Lower leg skin (tissue), 4 donors: ENCODE data around the gene MAP1LC3B. TPM values are rescaled to one million over a fixed set of nuclear protein-coding genes. Genes with fewer than 3 reads are reported as not detected.

Experiments
- DNase-seq, 2 donors: peaks; one replicate each; pipeline ENCODE4 v3.0.0-alpha.2; 2019; ENCODE audit warnings: low spot score in 2 of 2
- H3K4me3 ChIP-seq: fragments of 200-600 bp; sonication (generic); 2 replicates; pipeline ENCODE4 v1.5.1; 2017; ENCODE audit warnings: mild to moderate bottlenecking, low read depth; ENCODE audit not compliant: poor library complexity, severe bottlenecking
- POLR2A ChIP-seq, 2 donors: fragments of 450-650 bp; IDR thresholded peaks; one replicate each; pipeline ENCODE4 v1.6.1; 2016 to 2017; ENCODE audit warnings: antibody characterized with exemption in 2 of 2, mild to moderate bottlenecking in 1 of 2, moderate library complexity in 1 of 2
- WGBS, 2 donors: methylation state at CpG; one replicate each; pipeline ENCODE4 v1.1.5; 2018; 5-methylcytosine and 5-hydroxymethylcytosine counted together
- intact Hi-C: fragments of 100-400 bp; cut with DNase I; formaldehyde crosslinking; loops from one replicate; pipeline ENCODE4 v1.15.0; 2023; ENCODE audit warnings: low total_unique reads
- total RNA-seq, 4 donors: library from RNA; depleted of rRNA; stranded (reverse); fragments of >200 nt; gene quantifications; one replicate each; pipeline ENCODE4 v1.1.0, GENCODE V29; 2016
- TF ChIP-seq, protein P1 (sequence below), 3 donors: fragments of 450-650 bp; IDR thresholded peaks; one replicate each; pipeline ENCODE4 v1.5.1; 2016; ENCODE audit warnings: antibody characterized with exemption in 3 of 3, mild to moderate bottlenecking in 3 of 3, moderate library complexity in 2 of 3

The MAP1LC3B gene
- total RNA-seq, 4 donors from 2014 or later: 73.8 to 76.4 (median 74.5) TPM

- DNase-seq: no peak
- H3K4me3 ChIP-seq: no peak overlapping the region
- intact Hi-C loops: no loop called here
- 92 to 94% methylated on average over 17 of the region's 17 CpGs for WGBS, 2 donors
- TF ChIP-seq, protein P1, sequence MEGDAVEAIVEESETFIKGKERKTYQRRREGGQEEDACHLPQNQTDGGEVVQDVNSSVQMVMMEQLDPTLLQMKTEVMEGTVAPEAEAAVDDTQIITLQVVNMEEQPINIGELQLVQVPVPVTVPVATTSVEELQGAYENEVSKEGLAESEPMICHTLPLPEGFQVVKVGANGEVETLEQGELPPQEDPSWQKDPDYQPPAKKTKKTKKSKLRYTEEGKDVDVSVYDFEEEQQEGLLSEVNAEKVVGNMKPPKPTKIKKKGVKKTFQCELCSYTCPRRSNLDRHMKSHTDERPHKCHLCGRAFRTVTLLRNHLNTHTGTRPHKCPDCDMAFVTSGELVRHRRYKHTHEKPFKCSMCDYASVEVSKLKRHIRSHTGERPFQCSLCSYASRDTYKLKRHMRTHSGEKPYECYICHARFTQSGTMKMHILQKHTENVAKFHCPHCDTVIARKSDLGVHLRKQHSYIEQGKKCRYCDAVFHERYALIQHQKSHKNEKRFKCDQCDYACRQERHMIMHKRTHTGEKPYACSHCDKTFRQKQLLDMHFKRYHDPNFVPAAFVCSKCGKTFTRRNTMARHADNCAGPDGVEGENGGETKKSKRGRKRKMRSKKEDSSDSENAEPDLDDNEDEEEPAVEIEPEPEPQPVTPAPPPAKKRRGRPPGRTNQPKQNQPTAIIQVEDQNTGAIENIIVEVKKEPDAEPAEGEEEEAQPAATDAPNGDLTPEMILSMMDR (IDR thresholded peaks at IDR 0.05): no peak
- no peak for TF ChIP-seq POLR2A (IDR thresholded peaks at IDR 0.05)
Measured at GRCh38 chr16:87437911-87438610, 45.9 kb downstream of the MAP1LC3B start.

GRCh38 chr16:87438611-87438985, 46.5 kb downstream of the MAP1LC3B start:
- intact Hi-C loops: no loop called here
- H3K4me3 ChIP-seq: no peak overlapping the region
- no peak for DNase-seq
- WGBS, 2 donors: 91% methylated on average over 9 of the region's 9 CpGs
- no peak for TF ChIP-seq POLR2A (IDR thresholded peaks at IDR 0.05)
- TF ChIP-seq, protein P1 (IDR thresholded peaks at IDR 0.05): no peak

DNA sequence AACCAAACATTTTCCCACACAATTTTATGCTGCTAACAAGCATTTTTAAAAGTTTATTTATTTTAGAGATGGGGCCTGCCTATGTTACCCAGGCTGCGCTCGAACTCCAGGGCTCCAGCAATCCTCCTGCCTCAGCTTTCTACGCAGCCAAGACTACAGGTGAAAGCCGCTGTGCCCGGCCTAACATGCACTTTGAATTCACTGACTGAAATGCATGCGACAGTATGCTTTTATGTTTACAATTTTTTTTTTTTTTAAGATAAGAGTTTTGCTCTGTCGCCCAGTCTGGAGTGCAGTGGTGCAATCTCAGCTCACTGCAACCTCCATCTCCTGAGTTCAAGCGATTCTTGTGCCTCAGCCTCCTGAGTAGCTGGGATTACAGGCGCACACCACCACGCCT, 47.8 kb downstream of the MAP1LC3B start:
- no peak overlapping the region for H3K4me3 ChIP-seq
- no peak for TF ChIP-seq POLR2A (IDR thresholded peaks at IDR 0.05)
- TF ChIP-seq, protein P1 (IDR thresholded peaks at IDR 0.05): no peak
- no peak for DNase-seq
- 97 to 98% methylated on average over 10 of the region's 10 CpGs for WGBS, 2 donors
- intact Hi-C loops: no loop called here

DNA sequence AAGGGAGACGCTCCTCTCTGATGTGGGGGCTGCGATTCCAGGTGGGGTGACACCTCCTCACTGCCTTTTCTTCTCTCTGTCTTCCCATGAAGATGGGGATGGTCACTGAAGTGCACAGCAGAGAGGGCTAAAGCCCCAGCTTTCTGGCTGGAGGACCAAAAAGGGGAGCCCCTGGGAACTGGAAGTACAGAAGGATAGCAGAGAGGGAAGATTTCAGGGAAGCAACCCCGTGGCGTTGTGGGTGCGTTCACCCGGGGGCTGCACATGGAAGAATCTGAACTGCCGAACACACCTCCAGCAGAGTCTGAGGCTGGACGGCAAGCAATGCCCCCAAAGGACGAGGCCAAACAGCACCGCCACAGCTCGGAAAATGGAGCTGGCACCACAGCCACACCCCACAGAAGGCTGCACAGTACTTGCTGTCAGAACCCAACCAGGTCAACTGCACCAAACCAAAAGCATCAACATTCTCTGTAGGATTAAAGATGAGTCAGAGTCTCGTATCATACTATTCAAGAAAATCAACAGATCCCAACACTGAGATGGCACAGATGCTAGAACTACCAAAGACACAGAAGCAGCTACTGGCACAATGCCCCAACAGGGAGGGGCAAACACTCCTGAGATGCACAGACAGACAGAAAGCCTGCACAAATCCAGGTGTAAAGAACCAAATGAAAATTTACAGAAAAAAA, 49.9 kb downstream of the MAP1LC3B start:
- WGBS, 2 donors: 93 to 96% methylated on average over 12 of the region's 12 CpGs
- DNase-seq: no peak
- TF ChIP-seq POLR2A (IDR thresholded peaks at IDR 0.05): no peak
- TF ChIP-seq, protein P1 (IDR thresholded peaks at IDR 0.05): no peak
- intact Hi-C loops: no loop called here
- H3K4me3 ChIP-seq: no peak overlapping the region

GRCh38 chr16:87442581-87442966, 50.4 kb downstream of the MAP1LC3B start:
- WGBS, 2 donors: 96 to 97% methylated on average over 4 of the region's 4 CpGs
- H3K4me3 ChIP-seq: no peak overlapping the region
- TF ChIP-seq, protein P1 (IDR thresholded peaks at IDR 0.05): no peak
- no peak for TF ChIP-seq POLR2A (IDR thresholded peaks at IDR 0.05)
- DNase-seq: no peak
- intact Hi-C loops: no loop called here
